ENCODE data around the gene CX3CL1.

- TF ChIP-seq SALL1 (CRISPR knock-in tag; IDR thresholded peaks at IDR 0.05) (no peak), RNF219 (CRISPR knock-in tag; IDR thresholded peaks at IDR 0.05) (no peak), SMC3 (IDR thresholded peaks at IDR 0.05; ENCODE audit: low read length) (no peak), CTCF (CRISPR knock-in tag; IDR thresholded peaks at IDR 0.05) (no peak), KLF16 (CRISPR knock-in tag; IDR thresholded peaks at IDR 0.05) (no peak), NONO (IDR thresholded peaks at IDR 0.05) (no peak), NONO (CRISPR knock-in tag; conservative IDR thresholded peaks at IDR 0.05) (no peak), REST (IDR thresholded peaks at IDR 0.05; ENCODE audit: borderline replicate concordance in 1 of 2, low read depth in 1 of 2, low read length in 2 of 2) (no peak), ZBTB7A (CRISPR knock-in tag; IDR thresholded peaks at IDR 0.05) (no peak), HMG20A (CRISPR knock-in tag; IDR thresholded peaks at IDR 0.05; ENCODE audit: borderline replicate concordance) (no peak)
- TF ChIP-seq, protein P1, sequence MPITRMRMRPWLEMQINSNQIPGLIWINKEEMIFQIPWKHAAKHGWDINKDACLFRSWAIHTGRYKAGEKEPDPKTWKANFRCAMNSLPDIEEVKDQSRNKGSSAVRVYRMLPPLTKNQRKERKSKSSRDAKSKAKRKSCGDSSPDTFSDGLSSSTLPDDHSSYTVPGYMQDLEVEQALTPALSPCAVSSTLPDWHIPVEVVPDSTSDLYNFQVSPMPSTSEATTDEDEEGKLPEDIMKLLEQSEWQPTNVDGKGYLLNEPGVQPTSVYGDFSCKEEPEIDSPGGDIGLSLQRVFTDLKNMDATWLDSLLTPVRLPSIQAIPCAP (CRISPR knock-in tag; IDR thresholded peaks at IDR 0.05; ENCODE audit: low read depth): no peak
Measured at GRCh38 chr16:57396786-57397185, 24.5 kb downstream of the CX3CL1 start.

Data from HepG2 (cell line).